VCaP (cell line): ENCODE measurements around the gene SC5D.

Experiments
- H3K27ac ChIP-seq: fragments of 450-650 bp; 2 replicates; pipeline ENCODE4 v1.5.1; 2017
- CTCF ChIP-seq: fragments of 450-650 bp; conservative IDR thresholded peaks from 2 replicates; pipeline ENCODE4 v1.5.1; 2017; ENCODE audit warnings: mild to moderate bottlenecking, moderate library complexity

The SC5D gene

GRCh38 chr11:121253951-121254350, 38.6 kb upstream of the SC5D start:
- peak overlapping the region; percentile 50; the same call in 1 of the 2 replicates for H3K27ac ChIP-seq
- TF ChIP-seq CTCF, result no peak

DNA sequence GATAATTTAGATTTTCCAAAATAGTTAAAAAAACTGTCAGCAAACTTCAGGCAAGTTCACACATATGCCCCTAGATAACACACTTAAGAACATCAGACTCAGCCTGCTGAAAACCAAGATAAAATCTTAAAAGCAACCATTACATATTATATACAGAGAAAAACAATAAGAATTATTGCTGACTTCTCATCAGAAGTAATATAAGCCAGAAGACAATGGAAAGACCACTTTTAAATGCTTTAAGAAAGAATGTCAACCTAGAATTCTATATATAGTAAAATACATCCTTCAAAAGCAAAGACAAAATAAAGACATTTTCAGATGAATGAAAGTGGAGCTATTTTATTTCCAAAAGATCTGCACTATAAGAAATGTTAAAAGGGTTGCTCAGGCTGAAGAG, 37.8 kb upstream of the SC5D start:
- no peak for TF ChIP-seq CTCF
- no peak overlapping the region; the same call in 1 of the 2 replicates for H3K27ac ChIP-seq

- H3K27ac ChIP-seq, result peak overlapping the region; percentile 93; the same call in 1 of the 2 replicates
- no peak for TF ChIP-seq CTCF
Observed at GRCh38 chr11:121255473-121256125, 37.0 kb upstream of the SC5D start.

DNA sequence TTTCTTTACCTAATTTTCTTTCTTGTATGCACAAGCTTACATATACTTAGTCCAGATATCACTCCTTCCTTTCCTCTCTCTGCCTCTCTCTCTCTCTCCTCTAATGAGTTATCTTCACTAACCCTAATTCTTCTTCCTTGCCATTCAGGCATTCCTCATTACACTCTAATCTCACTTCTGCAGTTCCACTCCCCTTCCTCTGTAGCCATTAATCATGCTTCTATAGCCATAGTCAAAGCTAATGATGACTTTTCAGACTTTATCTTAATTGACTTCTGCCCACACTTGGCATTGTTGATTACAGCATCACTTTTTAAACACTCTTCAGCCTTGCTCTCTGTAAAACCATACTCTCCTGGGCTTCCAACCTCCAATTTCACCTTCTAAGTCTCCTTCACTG, 35.3 kb upstream of the SC5D start:
- no peak for TF ChIP-seq CTCF
- peak overlapping the region; percentile 93 for H3K27ac ChIP-seq

- TF ChIP-seq CTCF, result no peak
- peak overlapping the region; percentile 93 for H3K27ac ChIP-seq
Observed at GRCh38 chr11:121257976-121258375, 34.6 kb upstream of the SC5D start.

DNA sequence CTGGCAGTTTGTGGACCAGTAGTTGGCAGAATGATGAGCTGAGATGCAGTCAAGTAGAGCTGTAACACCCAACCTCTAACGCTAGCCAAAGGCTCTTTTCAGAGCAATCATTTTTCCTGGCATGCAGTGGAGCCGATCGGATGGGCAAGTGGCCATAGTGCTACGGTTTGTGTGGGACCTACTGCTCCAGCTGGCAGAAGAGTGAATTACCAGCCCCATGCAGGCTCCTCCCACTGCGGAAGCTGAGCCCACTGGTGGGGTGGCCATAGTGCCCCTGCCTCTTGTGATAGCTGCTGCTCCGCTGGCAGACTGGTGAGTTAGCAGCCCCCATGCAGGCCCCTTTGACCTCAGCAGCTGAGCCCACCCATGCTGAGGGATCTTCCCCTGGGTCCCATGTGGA, 27.0 kb upstream of the SC5D start:
- no peak for TF ChIP-seq CTCF
- H3K27ac ChIP-seq, result no peak overlapping the region

DNA sequence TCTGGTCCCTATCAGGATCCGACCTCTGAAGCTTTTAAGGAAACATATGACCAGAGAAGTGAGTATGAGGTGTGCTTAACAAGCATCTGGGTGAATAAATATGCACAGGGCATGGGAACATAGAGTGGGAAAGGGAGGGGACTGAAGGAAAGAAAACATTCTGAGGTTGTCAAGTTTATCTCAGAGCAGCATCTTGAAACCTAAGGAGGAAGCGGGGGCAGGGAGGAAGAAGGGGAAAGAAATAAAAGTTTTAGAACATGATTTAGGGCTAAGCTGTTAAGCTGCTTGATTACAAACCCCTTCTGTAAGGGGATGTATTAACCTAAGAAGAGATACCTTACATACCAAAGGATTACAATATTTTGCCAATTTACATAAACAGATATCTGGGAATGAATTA, 24.0 kb upstream of the SC5D start:
- peak overlapping the region; percentile 81 for H3K27ac ChIP-seq
- TF ChIP-seq CTCF, result no peak
